ENCODE measurements around the gene FTO.

GRCh38 chr16:53944025-53944424 is 240.1 kb downstream of the FTO start:
- TF ChIP-seq CTCF (IDR thresholded peaks at IDR 0.05) (no peak), POLR2AphosphoS5 (IDR thresholded peaks at IDR 0.05; ENCODE audit: insufficient read depth in 1 of 2, low read depth in 1 of 2) (no peak)
